GM13976 (cell line): Measurements from ENCODE around the gene GET4.

Experiments used
- DNase-seq: peaks from one replicate; pipeline ENCODE4 v3.0.0; 2012; ENCODE audit warnings: low spot score
- in situ Hi-C: fragments of 300-500 bp; cut with MboI; formaldehyde crosslinking; loops from one replicate; pipeline ENCODE4 v1.12.0; 2022; ENCODE audit warnings: low sequenced_read_pairs, mixed read lengths, inconsistent platforms; ENCODE audit not compliant: unreplicated experiment
- TF ChIP-seq, protein P1 (sequence below): IDR thresholded peaks from 2 replicates; pipeline ENCODE4 v1.5.1; 2012; ENCODE audit warnings: borderline replicate concordance, mild to moderate bottlenecking; ENCODE audit not compliant: insufficient read depth; ENCODE audit errors: extremely low read depth, missing control alignments, control extremely low read depth

Gene GET4

GRCh38 chr7:944744-945143 is 68.4 kb downstream of the GET4 start:
- TF ChIP-seq, protein P1, sequence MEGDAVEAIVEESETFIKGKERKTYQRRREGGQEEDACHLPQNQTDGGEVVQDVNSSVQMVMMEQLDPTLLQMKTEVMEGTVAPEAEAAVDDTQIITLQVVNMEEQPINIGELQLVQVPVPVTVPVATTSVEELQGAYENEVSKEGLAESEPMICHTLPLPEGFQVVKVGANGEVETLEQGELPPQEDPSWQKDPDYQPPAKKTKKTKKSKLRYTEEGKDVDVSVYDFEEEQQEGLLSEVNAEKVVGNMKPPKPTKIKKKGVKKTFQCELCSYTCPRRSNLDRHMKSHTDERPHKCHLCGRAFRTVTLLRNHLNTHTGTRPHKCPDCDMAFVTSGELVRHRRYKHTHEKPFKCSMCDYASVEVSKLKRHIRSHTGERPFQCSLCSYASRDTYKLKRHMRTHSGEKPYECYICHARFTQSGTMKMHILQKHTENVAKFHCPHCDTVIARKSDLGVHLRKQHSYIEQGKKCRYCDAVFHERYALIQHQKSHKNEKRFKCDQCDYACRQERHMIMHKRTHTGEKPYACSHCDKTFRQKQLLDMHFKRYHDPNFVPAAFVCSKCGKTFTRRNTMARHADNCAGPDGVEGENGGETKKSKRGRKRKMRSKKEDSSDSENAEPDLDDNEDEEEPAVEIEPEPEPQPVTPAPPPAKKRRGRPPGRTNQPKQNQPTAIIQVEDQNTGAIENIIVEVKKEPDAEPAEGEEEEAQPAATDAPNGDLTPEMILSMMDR = no peak
- DNase-seq = no peak
- in situ Hi-C loops = no loop called here

DNA sequence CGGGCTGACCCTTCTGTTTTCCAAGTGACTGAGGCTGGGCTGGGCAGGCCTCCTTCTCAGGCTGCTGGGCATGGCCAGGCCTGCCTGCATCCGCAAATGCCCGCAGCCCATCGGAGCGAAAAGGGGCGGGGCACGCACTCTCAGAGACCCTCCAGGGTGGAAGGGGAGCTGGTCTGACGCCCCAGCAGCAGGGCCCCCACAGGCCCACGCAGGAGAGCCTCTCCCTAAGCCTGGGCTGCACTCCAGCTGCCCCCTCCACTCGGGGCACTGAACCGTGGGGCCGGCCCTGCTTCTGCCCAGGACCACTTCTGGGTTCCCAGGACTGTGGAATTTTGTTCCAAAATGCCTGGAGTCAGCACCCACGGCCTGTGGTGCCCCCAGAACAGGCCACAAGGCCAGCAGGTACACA is 68.8 kb downstream of the GET4 start:
- no peak for DNase-seq
- TF ChIP-seq, protein P1 = no peak
- in situ Hi-C loops = no loop called here

- DNase-seq = no peak
- in situ Hi-C loops = no loop called here
- TF ChIP-seq, protein P1 = no peak
Observed at GRCh38 chr7:945556-946255, 69.4 kb downstream of the GET4 start.
